Measurements from ENCODE around the gene TTYH1. TPM values are rescaled to one million over a fixed set of nuclear protein-coding genes. Genes with fewer than 3 reads are reported as not detected.

TTYH1 gene
- polyA plus RNA-seq, 1 donor, result 8.2 TPM

- no peak for DNase-seq
- H3K27ac ChIP-seq (ENCODE audit: low read length), result no peak overlapping the region
- no CpG with 5 or more reads among the region's 31 CpGs for WGBS (ENCODE audit: insufficient coverage, low lambda C conversion rate)
- no peak overlapping the region for H3K4me3 ChIP-seq (ENCODE audit: low read length)
- H3K36me3 ChIP-seq (ENCODE audit: control insufficient read depth, insufficient read depth, low read length), result peaks cover 84% of the 10 kb centered on the region
- H3K27me3 ChIP-seq (ENCODE audit: control insufficient read depth, insufficient read depth, low read length), result no peaks in the 10 kb centered on the region
- H3K9me3 ChIP-seq (ENCODE audit: control insufficient read depth, low read depth, low read length), result no peaks in the 10 kb centered on the region
- peaks cover 11% of the 10 kb centered on the region for H3K4me1 ChIP-seq (ENCODE audit: control insufficient read depth, insufficient read depth, low read length)
Observed at GRCh38 chr19:54453921-54454780, 38.9 kb downstream of the TTYH1 start.

- H3K36me3 ChIP-seq (ENCODE audit: control insufficient read depth, insufficient read depth, low read length), result peaks cover 93% of the 10 kb centered on the region
- no peak overlapping the region for H3K4me3 ChIP-seq (ENCODE audit: low read length)
- H3K27me3 ChIP-seq (ENCODE audit: control insufficient read depth, insufficient read depth, low read length), result no peaks in the 10 kb centered on the region
- no peak for DNase-seq
- WGBS (ENCODE audit: insufficient coverage, low lambda C conversion rate), result 100% methylated on average over 1 of the region's 33 CpGs
- no peak overlapping the region for H3K27ac ChIP-seq (ENCODE audit: low read length)
- no peaks in the 10 kb centered on the region for H3K9me3 ChIP-seq (ENCODE audit: control insufficient read depth, low read depth, low read length)
- peaks cover 16% of the 10 kb centered on the region for H3K4me1 ChIP-seq (ENCODE audit: control insufficient read depth, insufficient read depth, low read length)
Observed at GRCh38 chr19:54454781-54455675, 39.8 kb downstream of the TTYH1 start.

DNA sequence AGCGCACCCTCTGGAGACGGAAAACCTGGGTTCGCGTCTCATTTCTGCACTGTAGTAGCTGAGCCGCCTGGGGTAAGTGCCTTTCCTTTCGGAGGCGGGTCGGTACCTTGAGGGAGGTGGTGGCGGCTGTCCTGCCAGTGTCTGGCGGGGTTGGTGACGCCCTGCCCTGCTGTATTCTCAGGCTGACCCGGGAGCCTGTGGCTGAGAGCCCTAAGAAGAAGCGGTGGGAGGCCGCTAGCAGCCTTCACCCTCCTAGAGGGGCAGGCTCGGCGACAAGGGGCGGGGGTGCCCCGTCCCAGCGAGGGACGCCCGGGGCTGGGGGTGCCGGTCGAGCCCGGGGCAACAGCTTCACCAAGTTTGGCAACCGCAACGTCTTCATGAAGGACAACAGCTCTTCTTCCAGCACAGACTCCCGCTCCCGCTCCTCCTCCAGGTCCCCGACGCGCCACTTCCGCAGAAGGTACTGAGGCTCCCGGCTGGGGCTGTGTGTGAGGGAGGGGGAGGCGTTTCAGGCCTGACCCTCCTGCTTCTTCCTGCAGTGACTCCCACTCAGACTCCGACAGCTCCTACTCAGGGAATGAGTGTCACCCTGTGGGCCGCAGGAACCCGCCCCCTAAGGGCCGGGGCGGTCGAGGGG is 40.6 kb downstream of the TTYH1 start:
- Histone ChIP-seq H3K9me3 (ENCODE audit: control insufficient read depth, low read depth, low read length) (no peaks in the 10 kb centered on the region), H3K36me3 (ENCODE audit: control insufficient read depth, insufficient read depth, low read length) (peaks cover 97% of the 10 kb centered on the region), H3K27ac (ENCODE audit: low read length) (no peak overlapping the region), H3K27me3 (ENCODE audit: control insufficient read depth, insufficient read depth, low read length) (no peaks in the 10 kb centered on the region), H3K4me3 (ENCODE audit: low read length) (no peak overlapping the region), H3K4me1 (ENCODE audit: control insufficient read depth, insufficient read depth, low read length) (peaks cover 7% of the 10 kb centered on the region)
- no CpG with 5 or more reads among the region's 40 CpGs for WGBS (ENCODE audit: insufficient coverage, low lambda C conversion rate)
- DNase-seq, result no peak

DNA sequence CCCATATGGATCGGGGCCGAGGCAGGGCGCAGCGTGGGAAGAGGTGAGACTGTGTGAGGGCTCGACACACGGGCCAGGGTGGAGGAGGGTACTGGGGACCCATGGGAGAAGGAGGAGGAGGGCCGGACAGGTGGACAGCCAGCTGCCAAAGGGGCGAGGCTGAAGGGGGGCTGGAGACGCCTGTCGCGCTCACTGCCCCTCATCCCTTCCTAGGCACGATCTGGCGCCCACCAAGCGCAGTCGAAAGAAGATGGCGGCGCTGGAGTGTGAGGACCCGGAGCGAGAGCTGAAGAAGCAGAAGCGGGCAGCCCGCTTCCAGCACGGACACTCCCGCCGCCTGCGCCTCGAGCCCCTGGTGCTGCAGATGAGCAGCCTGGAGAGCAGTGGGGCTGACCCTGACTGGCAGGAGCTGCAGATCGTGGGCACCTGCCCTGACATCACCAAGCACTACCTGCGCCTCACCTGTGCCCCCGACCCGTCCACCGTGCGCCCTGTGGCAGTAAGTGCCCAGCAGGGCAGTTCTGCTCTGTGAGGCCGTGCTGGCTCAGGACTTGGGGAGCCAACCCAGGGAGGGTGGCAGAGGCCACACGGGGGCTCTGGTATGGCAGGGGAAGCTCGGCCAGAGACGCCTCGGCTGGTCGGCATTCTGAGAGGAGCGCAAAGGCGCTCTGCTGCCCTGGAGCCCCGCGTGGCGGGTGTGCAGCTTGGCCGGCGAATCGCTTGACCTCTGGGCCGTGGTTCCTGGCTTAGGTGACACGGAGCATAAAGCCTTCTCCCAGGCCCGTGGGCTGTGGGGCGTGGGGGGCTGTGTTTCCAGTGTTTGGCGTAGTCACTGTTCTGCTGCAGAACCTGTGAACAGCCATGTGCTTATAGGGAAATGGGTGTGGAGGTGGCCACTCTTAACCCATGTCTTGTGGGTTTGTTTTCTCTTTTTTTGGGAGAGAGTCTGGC is 41.4 kb downstream of the TTYH1 start:
- Histone ChIP-seq H3K27ac (ENCODE audit: low read length) (no peak overlapping the region), H3K4me1 (ENCODE audit: control insufficient read depth, insufficient read depth, low read length) (peaks cover 5% of the 10 kb centered on the region), H3K9me3 (ENCODE audit: control insufficient read depth, low read depth, low read length) (no peaks in the 10 kb centered on the region), H3K4me3 (ENCODE audit: low read length) (no peak overlapping the region), H3K27me3 (ENCODE audit: control insufficient read depth, insufficient read depth, low read length) (no peaks in the 10 kb centered on the region), H3K36me3 (ENCODE audit: control insufficient read depth, insufficient read depth, low read length) (peaks cover 96% of the 10 kb centered on the region)
- DNase-seq, result no peak
- WGBS (ENCODE audit: insufficient coverage, low lambda C conversion rate), result no CpG with 5 or more reads among the region's 51 CpGs

- Histone ChIP-seq H3K36me3 (ENCODE audit: control insufficient read depth, insufficient read depth, low read length) (peaks cover 89% of the 10 kb centered on the region), H3K4me3 (ENCODE audit: low read length) (no peak overlapping the region), H3K27ac (ENCODE audit: low read length) (no peak overlapping the region), H3K9me3 (ENCODE audit: control insufficient read depth, low read depth, low read length) (no peaks in the 10 kb centered on the region), H3K4me1 (ENCODE audit: control insufficient read depth, insufficient read depth, low read length) (peaks cover 17% of the 10 kb centered on the region), H3K27me3 (ENCODE audit: control insufficient read depth, insufficient read depth, low read length) (no peaks in the 10 kb centered on the region)
- WGBS (ENCODE audit: insufficient coverage, low lambda C conversion rate), result 94% methylated on average over 9 of the region's 42 CpGs
- DNase-seq, result no peak
Observed at GRCh38 chr19:54457773-54458647, 42.7 kb downstream of the TTYH1 start.

GRCh38 chr19:54458648-54459281 is 43.5 kb downstream of the TTYH1 start:
- Histone ChIP-seq H3K36me3 (ENCODE audit: control insufficient read depth, insufficient read depth, low read length) (peaks cover 81% of the 10 kb centered on the region), H3K27me3 (ENCODE audit: control insufficient read depth, insufficient read depth, low read length) (no peaks in the 10 kb centered on the region), H3K4me3 (ENCODE audit: low read length) (no peak overlapping the region), H3K9me3 (ENCODE audit: control insufficient read depth, low read depth, low read length) (no peaks in the 10 kb centered on the region), H3K4me1 (ENCODE audit: control insufficient read depth, insufficient read depth, low read length) (peaks cover 17% of the 10 kb centered on the region), H3K27ac (ENCODE audit: low read length) (no peak overlapping the region)
- 100% methylated on average over 1 of the region's 11 CpGs for WGBS (ENCODE audit: insufficient coverage, low lambda C conversion rate)
- DNase-seq, result no peak

DNA sequence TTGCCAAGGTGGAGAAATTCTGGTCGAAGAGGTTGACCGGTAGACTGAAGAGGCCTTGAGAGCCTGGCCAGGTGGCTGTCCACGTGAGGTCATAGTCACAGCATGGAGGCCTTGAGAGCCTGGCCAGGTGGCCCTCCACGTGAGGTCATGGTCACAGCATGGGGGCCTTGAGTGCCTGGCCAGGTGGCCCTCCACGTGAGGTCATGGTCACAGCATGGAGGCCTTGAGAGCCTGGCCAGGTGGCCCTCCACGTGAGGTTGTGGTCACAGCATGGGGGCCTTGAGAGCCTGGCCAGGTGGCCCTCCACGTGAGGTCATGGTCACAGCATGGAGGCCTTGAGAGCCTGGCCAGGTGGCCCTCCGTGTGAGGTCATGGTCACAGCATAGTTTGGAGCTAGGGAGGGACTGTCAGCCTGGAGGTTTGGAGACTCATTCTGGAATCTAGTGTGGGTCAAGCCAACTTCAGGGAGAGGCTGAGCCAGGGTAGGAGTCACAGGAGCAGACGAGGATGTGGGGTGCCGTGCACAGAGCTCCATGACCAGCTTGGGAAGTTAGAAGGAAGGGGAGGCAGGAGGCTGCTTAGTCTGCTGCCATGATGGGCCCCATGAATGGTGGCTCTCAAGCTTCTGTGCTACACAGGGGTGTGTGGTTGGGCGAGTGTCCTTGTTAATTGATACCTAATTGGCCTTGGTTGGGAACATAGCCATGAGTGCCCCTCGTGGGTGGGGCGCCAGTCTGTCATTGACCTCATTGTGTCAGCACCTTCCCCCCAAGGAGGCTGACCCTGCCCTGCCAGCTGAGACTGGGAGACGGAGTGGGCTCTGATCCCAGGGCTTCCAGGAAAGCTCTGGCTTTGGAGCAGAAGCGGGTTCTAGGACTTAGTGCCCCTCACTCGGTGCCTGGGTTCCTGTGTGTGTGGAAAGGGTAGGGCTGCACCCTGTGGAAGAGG is 44.3 kb downstream of the TTYH1 start:
- no CpG with 5 or more reads among the region's 16 CpGs for WGBS (ENCODE audit: insufficient coverage, low lambda C conversion rate)
- Histone ChIP-seq H3K4me1 (ENCODE audit: control insufficient read depth, insufficient read depth, low read length) (peaks cover 22% of the 10 kb centered on the region), H3K4me3 (ENCODE audit: low read length) (no peak overlapping the region), H3K27me3 (ENCODE audit: control insufficient read depth, insufficient read depth, low read length) (no peaks in the 10 kb centered on the region), H3K36me3 (ENCODE audit: control insufficient read depth, insufficient read depth, low read length) (peaks cover 74% of the 10 kb centered on the region), H3K9me3 (ENCODE audit: control insufficient read depth, low read depth, low read length) (no peaks in the 10 kb centered on the region), H3K27ac (ENCODE audit: low read length) (no peak overlapping the region)
- DNase-seq, result no peak

DNA sequence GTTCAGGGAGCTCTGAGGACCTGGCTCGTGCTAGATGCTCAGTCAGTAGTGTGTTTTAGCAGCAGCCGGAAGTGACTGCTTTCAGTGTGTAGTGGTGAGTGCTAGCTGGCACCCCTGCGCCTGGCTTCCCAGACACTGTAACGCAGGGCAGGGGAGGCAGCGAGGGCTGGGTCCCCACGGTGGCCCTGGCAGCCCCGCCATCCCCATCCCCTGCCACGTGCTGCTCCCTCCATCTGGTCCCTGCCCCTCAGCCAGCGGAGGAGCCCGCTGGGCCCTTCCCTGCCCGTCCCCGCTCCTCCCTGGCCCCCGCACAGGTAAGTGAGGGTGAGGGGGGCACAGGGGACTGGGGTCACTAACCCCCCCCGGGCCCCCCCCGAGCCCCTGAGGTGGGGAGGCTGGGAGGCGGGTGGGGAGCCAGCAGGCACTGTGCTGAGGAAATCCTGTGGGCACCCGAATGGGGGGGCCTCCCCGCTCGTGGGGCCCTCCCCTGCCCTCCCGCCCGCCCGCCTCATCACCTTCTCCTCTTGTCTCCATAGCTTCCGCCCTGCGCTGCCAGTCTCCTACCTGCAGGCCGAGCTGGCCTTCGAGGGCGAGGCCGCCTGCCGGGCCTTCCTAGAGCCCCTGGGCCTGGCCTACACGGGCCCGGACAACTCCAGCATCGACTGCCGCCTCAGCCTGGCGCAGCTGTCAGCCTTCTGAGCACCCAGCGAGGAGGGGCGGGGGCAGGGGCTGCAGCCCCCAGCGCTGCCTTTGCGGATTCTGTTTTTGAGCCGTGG is 45.2 kb downstream of the TTYH1 start:
- no peak overlapping the region for H3K4me3 ChIP-seq (ENCODE audit: low read length)
- peaks cover 2% of the 10 kb centered on the region for H3K9me3 ChIP-seq (ENCODE audit: control insufficient read depth, low read depth, low read length)
- no peak overlapping the region for H3K27ac ChIP-seq (ENCODE audit: low read length)
- DNase-seq, result no peak
- no CpG with 5 or more reads among the region's 39 CpGs for WGBS (ENCODE audit: insufficient coverage, low lambda C conversion rate)
- H3K36me3 ChIP-seq (ENCODE audit: control insufficient read depth, insufficient read depth, low read length), result peaks cover 66% of the 10 kb centered on the region
- no peaks in the 10 kb centered on the region for H3K27me3 ChIP-seq (ENCODE audit: control insufficient read depth, insufficient read depth, low read length)
- peaks cover 25% of the 10 kb centered on the region for H3K4me1 ChIP-seq (ENCODE audit: control insufficient read depth, insufficient read depth, low read length)

Measured in large intestine (tissue), 3 donors.